Endodermal cell (in vitro differentiated cells): ENCODE results near the gene FCAMR. TPM values are rescaled to one million over a fixed set of nuclear protein-coding genes. Genes with fewer than 3 reads are reported as not detected.

Source experiments
- DNase-seq: peaks from one replicate; pipeline ENCODE4 v3.0.0-alpha.2; 2017
- H3K27ac ChIP-seq: 2 replicates; pipeline ENCODE4 v1.5.1; 2013; ENCODE audit warnings: mild to moderate bottlenecking, low read depth, low read length, moderate library complexity
- H3K27me3 ChIP-seq: 2 replicates; pipeline ENCODE4 v1.6.1; 2013; ENCODE audit warnings: mild to moderate bottlenecking, low read length, moderate library complexity; ENCODE audit not compliant: insufficient read depth, control insufficient read depth, poor library complexity, severe bottlenecking
- H3K36me3 ChIP-seq: 2 replicates; pipeline ENCODE4 v1.7.0; 2013; ENCODE audit warnings: mild to moderate bottlenecking, low read length, moderate library complexity; ENCODE audit not compliant: control insufficient read depth, insufficient read depth
- H3K4me1 ChIP-seq: one replicate; pipeline ENCODE4 v1.7.0; 2013; ENCODE audit warnings: low read length; ENCODE audit not compliant: control insufficient read depth, insufficient read depth
- H3K4me3 ChIP-seq: 2 replicates; pipeline ENCODE4 v1.5.1; 2013; ENCODE audit warnings: mild to moderate bottlenecking, low read length, moderate library complexity
- H3K9ac ChIP-seq: 2 replicates; pipeline ENCODE4 v1.6.1; 2013; ENCODE audit warnings: mild to moderate bottlenecking, low read length, moderate library complexity; ENCODE audit not compliant: poor library complexity, severe bottlenecking; ENCODE audit errors: extremely low read depth
- H3K9me3 ChIP-seq: 2 replicates; pipeline ENCODE4 v1.6.1; 2013; ENCODE audit warnings: mild to moderate bottlenecking, low read length, moderate library complexity; ENCODE audit not compliant: control insufficient read depth
- H3K27ac Mint-ChIP-seq: 2 replicates; pipeline ENCODE4 v1.8.0; 2020; ENCODE audit warnings: mixed read lengths
- H3K27me3 Mint-ChIP-seq: 2 replicates; pipeline ENCODE4 v1.8.0; 2021; ENCODE audit warnings: mild to moderate bottlenecking, mixed read lengths; ENCODE audit not compliant: insufficient read depth
- H3K36me3 Mint-ChIP-seq: 2 replicates; pipeline ENCODE4 v1.8.0; 2020; ENCODE audit warnings: low read depth, mixed read lengths
- H3K4me1 Mint-ChIP-seq: 2 replicates; pipeline ENCODE4 v1.8.0; 2020; ENCODE audit warnings: mixed read lengths
- H3K4me3 Mint-ChIP-seq: 2 replicates; pipeline ENCODE4 v1.8.0; 2020; ENCODE audit warnings: mild to moderate bottlenecking, moderate library complexity, mixed read lengths
- H3K9me3 Mint-ChIP-seq: 2 replicates; pipeline ENCODE4 v1.8.0; 2020; ENCODE audit warnings: mild to moderate bottlenecking, mixed read lengths
- whole genome bisulfite sequencing, 2 experiments: methylation state at CpG; one replicate each; pipeline versions ENCODE4 v1.1.5 to v1.1.7; 2013; ENCODE audit warnings: missing lambda C conversion rate in 2 of 2, mixed read lengths in 1 of 2; ENCODE audit not compliant: insufficient coverage in 1 of 2, insufficient read length in 1 of 2; 5-methylcytosine and 5-hydroxymethylcytosine counted together
- total RNA-seq, 2 donors: library from RNA; stranded (reverse); fragmentation: NEBNext Ultra II Directional in 1 of 2; extraction: Animal tissue kit (Norgen Biotek cat#: 25700) in 1 of 2; gene quantifications; 2 replicates in 1 of 2; 3 replicates in 1 of 2; pipeline ENCODE4 v1.2.1, GENCODE V29; 2021
- TF ChIP-seq, protein P1 (sequence below): fragments of 200-600 bp; sonication (generic); conservative IDR thresholded peaks from 2 replicates; pipeline ENCODE4 v1.5.0; 2021; ENCODE audit warnings: antibody characterized with exemption, mild to moderate bottlenecking

The FCAMR gene
- total RNA-seq, 2 donors from 2014 or later: not detected

DNA sequence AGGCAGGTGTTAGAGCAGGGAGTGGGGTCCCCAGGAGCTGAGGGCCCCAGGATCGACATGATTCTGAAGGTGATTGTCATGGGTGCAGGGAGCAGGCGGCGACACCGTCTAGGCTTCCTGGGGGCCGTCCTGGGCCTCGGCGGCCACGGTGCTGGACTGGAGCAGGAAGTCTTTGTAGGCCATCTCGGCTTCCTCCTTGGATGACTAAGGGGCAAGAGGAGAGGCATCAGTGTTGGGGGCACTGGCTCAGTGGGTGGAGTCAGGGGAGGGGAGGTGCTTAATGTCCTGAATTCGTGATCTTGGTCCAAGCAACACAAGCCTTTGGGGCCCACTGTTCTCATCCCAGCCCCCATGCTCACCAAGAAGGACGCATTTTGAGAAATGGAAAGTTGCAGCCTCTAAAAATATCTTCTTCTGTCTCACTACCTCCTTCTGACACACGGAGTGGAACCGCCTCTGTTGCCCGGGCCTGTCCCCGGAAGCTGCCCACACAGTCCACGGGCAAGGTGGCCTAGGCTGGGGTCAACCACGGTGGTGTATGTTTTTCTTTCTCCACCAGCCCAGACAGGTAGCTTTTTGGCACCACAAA lies 40.0 kb downstream of the FCAMR start:
- Histone ChIP-seq H3K27ac (no peak overlapping the region), H3K4me1 (no peaks in the 10 kb centered on the region), H3K9ac (no peak overlapping the region), H3K4me3 (no peak overlapping the region), H3K27me3 (no peaks in the 10 kb centered on the region), H3K9me3 (no peaks in the 10 kb centered on the region), H3K36me3 (no peaks in the 10 kb centered on the region)
- Mint-ChIP-seq H3K36me3 (no peaks in the 10 kb centered on the region), H3K27ac (no peak overlapping the region), H3K27me3 (peaks cover 1% of the 10 kb centered on the region), H3K9me3 (no peaks in the 10 kb centered on the region), H3K4me3 (no peak overlapping the region), H3K4me1 (no peaks in the 10 kb centered on the region)
- WGBS, 2 experiments: 95% methylated on average over 6 to 17 of the region's 17 CpGs
- TF ChIP-seq, protein P1, sequence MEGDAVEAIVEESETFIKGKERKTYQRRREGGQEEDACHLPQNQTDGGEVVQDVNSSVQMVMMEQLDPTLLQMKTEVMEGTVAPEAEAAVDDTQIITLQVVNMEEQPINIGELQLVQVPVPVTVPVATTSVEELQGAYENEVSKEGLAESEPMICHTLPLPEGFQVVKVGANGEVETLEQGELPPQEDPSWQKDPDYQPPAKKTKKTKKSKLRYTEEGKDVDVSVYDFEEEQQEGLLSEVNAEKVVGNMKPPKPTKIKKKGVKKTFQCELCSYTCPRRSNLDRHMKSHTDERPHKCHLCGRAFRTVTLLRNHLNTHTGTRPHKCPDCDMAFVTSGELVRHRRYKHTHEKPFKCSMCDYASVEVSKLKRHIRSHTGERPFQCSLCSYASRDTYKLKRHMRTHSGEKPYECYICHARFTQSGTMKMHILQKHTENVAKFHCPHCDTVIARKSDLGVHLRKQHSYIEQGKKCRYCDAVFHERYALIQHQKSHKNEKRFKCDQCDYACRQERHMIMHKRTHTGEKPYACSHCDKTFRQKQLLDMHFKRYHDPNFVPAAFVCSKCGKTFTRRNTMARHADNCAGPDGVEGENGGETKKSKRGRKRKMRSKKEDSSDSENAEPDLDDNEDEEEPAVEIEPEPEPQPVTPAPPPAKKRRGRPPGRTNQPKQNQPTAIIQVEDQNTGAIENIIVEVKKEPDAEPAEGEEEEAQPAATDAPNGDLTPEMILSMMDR: no peak
- no peak for DNase-seq

GRCh38 chr1:206929524-206929923 lies 40.7 kb downstream of the FCAMR start:
- Histone ChIP-seq H3K4me1 (no peaks in the 10 kb centered on the region), H3K36me3 (no peaks in the 10 kb centered on the region), H3K9ac (no peak overlapping the region), H3K4me3 (no peak overlapping the region), H3K27me3 (no peaks in the 10 kb centered on the region), H3K9me3 (no peaks in the 10 kb centered on the region), H3K27ac (no peak overlapping the region)
- Mint-ChIP-seq H3K36me3 (no peaks in the 10 kb centered on the region), H3K27ac (no peak overlapping the region), H3K4me1 (no peaks in the 10 kb centered on the region), H3K4me3 (no peak overlapping the region), H3K9me3 (no peaks in the 10 kb centered on the region), H3K27me3 (peaks cover 1% of the 10 kb centered on the region)
- DNase-seq: no peak
- TF ChIP-seq, protein P1: peak; percentile 29
- WGBS, 2 experiments: 92% methylated on average over 6 of the region's 6 CpGs; no CpG with 5 or more reads in 1 of the 2 experiments

GRCh38 chr1:206926286-206926685 lies 44.0 kb downstream of the FCAMR start:
- H3K27ac Mint-ChIP-seq: no peak overlapping the region
- H3K27me3 Mint-ChIP-seq: no peaks in the 10 kb centered on the region
- 99 to 100% methylated on average over 2 of the region's 2 CpGs for WGBS, 2 experiments

More at GRCh38 chr1:206926286-206926685, 44.0 kb downstream of the FCAMR start:
- H3K36me3 ChIP-seq: no peaks in the 10 kb centered on the region
- H3K9ac ChIP-seq: no peak overlapping the region
- TF ChIP-seq, protein P1: no peak
- H3K27me3 ChIP-seq: no peaks in the 10 kb centered on the region
- H3K4me1 ChIP-seq: no peaks in the 10 kb centered on the region
- no peak for DNase-seq
- Mint-ChIP-seq H3K4me1 (no peaks in the 10 kb centered on the region), H3K9me3 (no peaks in the 10 kb centered on the region), H3K36me3 (no peaks in the 10 kb centered on the region), H3K4me3 (no peak overlapping the region)
- no peaks in the 10 kb centered on the region for H3K9me3 ChIP-seq
- H3K4me3 ChIP-seq: no peak overlapping the region
- H3K27ac ChIP-seq: no peak overlapping the region
